ENCODE results near the gene TRIM58.

DNA sequence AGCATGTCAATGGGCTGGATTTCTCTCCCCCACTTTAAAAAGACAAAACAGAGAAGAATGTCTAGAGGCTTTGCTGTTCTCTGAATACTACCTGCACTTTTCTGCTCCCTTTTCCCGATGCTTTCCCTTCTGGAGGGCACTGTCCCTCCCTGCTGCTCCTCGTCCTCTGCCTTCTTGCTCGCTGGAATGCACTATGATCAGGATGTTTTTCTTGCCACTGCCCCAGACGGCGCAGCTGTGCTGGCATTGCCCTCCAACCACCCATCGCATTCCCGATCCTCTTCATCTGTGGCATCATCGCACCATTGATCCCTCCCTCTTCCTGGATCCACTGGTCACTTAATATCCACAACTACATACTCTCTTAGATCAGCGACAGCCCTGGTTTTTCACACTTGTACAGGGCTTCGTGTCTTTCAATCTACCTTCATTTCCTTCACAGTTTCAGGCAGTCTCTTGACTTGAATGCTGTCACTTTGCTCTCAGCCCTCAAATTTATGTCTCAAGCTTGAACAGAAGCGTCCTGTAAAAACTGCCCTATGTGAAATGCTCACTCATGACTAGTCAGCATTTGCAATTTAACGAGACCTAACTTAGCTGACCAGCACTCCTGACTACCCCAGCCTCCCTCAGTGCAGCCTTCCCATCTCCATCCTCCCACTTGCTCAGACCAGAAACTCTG, 11.8 kb upstream of the TRIM58 start:
- TF ChIP-seq POLR2AphosphoS5 (IDR thresholded peaks at IDR 0.05): no peak
- TF ChIP-seq, protein P1, sequence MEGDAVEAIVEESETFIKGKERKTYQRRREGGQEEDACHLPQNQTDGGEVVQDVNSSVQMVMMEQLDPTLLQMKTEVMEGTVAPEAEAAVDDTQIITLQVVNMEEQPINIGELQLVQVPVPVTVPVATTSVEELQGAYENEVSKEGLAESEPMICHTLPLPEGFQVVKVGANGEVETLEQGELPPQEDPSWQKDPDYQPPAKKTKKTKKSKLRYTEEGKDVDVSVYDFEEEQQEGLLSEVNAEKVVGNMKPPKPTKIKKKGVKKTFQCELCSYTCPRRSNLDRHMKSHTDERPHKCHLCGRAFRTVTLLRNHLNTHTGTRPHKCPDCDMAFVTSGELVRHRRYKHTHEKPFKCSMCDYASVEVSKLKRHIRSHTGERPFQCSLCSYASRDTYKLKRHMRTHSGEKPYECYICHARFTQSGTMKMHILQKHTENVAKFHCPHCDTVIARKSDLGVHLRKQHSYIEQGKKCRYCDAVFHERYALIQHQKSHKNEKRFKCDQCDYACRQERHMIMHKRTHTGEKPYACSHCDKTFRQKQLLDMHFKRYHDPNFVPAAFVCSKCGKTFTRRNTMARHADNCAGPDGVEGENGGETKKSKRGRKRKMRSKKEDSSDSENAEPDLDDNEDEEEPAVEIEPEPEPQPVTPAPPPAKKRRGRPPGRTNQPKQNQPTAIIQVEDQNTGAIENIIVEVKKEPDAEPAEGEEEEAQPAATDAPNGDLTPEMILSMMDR (IDR thresholded peaks at IDR 0.05): no peak
- TF ChIP-seq EP300 (IDR thresholded peaks at IDR 0.05; ENCODE audit: low read depth): no peak
